HepG2 (cell line): ENCODE measurements around the gene TTBK1. TPM values are rescaled to one million over a fixed set of nuclear protein-coding genes. Genes with fewer than 3 reads are reported as not detected.
A peak's percentile ranks its signal among the peaks of the same experiment; 100 is the strongest.

Experiments
- CREM ChIP-seq, 2 experiments: sonication (generic) in 1 of 2; formaldehyde crosslinking in 1 of 2; IDR thresholded peaks; 2 replicates each; pipeline versions ENCODE4 v1.4.0 to v1.6.1; 2016 to 2020; ENCODE audit warnings: antibody characterized with exemption in 1 of 2, mild to moderate bottlenecking in 1 of 2, missing genetic modification reagents in 1 of 2
- DBP ChIP-seq: sonication (generic); formaldehyde crosslinking; IDR thresholded peaks from 2 replicates; pipeline ENCODE4 v1.4.0; 2020; ENCODE audit warnings: missing genetic modification reagents; ENCODE audit errors: not compliant biosample characterization
- DMAP1 ChIP-seq: IDR thresholded peaks from 2 replicates; pipeline ENCODE4 v1.6.1; 2016
- ELF3 ChIP-seq: IDR thresholded peaks from 2 replicates; pipeline ENCODE4 v1.6.1; 2016; ENCODE audit warnings: missing genetic modification reagents, missing compliant biosample characterization
- GMEB2 ChIP-seq: IDR thresholded peaks from 2 replicates; pipeline ENCODE4 v1.6.1; 2016; ENCODE audit warnings: missing biosample characterization, missing genetic modification reagents, low read depth
- KLF6 ChIP-seq: IDR thresholded peaks from 2 replicates; pipeline ENCODE4 v1.8.0; 2016; ENCODE audit warnings: missing biosample characterization, missing genetic modification reagents
- LCORL ChIP-seq, 2 experiments: fragments of 450-650 bp in 1 of 2; sonication (generic) in 1 of 2; formaldehyde crosslinking in 1 of 2; IDR thresholded peaks; 2 replicates each; pipeline versions ENCODE4 v1.5.0 to v1.6.1; 2017 to 2020; ENCODE audit warnings: antibody characterized with exemption in 1 of 2, missing genetic modification reagents in 1 of 2
- MLLT10 ChIP-seq: sonication (generic); formaldehyde crosslinking; IDR thresholded peaks from 2 replicates; pipeline ENCODE4 v1.4.0; 2020; ENCODE audit warnings: missing genetic modification reagents
- ZNF329 ChIP-seq: sonication (generic); formaldehyde crosslinking; IDR thresholded peaks from 2 replicates; pipeline ENCODE4 v1.9.0; 2021; ENCODE audit warnings: low read depth, mild to moderate bottlenecking, missing genetic modification reagents
- ZNF350 ChIP-seq: sonication (generic); formaldehyde crosslinking; IDR thresholded peaks from 2 replicates; pipeline ENCODE4 v1.4.0; 2020; ENCODE audit warnings: mild to moderate bottlenecking, low read depth, missing genetic modification reagents, borderline replicate concordance
- ZNF614 ChIP-seq: IDR thresholded peaks from 2 replicates; pipeline ENCODE4 v1.6.1; 2018; ENCODE audit warnings: missing biosample characterization, missing genetic modification reagents, inconsistent platforms, borderline replicate concordance
- polyA plus RNA-seq, 8 experiments: library from polyadenylated mRNA; depleted of rRNA in 3 of 8; stranded (reverse) in 7 of 8; unstranded in 1 of 8; fragments of >200 nt; fragmentation: Illumina TruSeq in 4 of 8; extraction: Trizol in 4 of 8; gene quantifications; 2 replicates each; pipeline versions ENCODE4 v1.2.1 to v1.2.3, GENCODE V29; 2011 to 2016; ENCODE audit warnings: low read depth in 4 of 8, missing spikeins in 1 of 8, mixed read lengths in 1 of 8; ENCODE audit not compliant: insufficient read depth in 1 of 8
- total RNA-seq, 5 experiments: library from RNA; depleted of rRNA; stranded (reverse); fragments of >200 nt; fragmentation: Illumina TruSeq; extraction: Trizol; gene quantifications; 2 replicates each; pipeline ENCODE4 v1.2.3, GENCODE V29; 2016; ENCODE audit warnings: low read depth in 1 of 5
- TF ChIP-seq, protein P1 (sequence below): sonication (generic); formaldehyde crosslinking; IDR thresholded peaks from 2 replicates; pipeline ENCODE4 v1.4.0; 2020; ENCODE audit warnings: missing genetic modification reagents, borderline replicate concordance
- TF ChIP-seq, protein P2 (sequence below): IDR thresholded peaks from 2 replicates; pipeline ENCODE4 v1.6.1; 2018; ENCODE audit warnings: missing genetic modification reagents, mild to moderate bottlenecking, missing compliant biosample characterization
- TF ChIP-seq, protein P3 (sequence below): sonication (generic); formaldehyde crosslinking; IDR thresholded peaks from 2 replicates; pipeline ENCODE4 v1.4.0; 2020; ENCODE audit warnings: missing genetic modification reagents, borderline replicate concordance
- TF ChIP-seq, protein P4 (sequence below): sonication (generic); formaldehyde crosslinking; IDR thresholded peaks from 2 replicates; pipeline ENCODE4 v1.8.0; 2022; ENCODE audit warnings: missing genetic modification reagents, mild to moderate bottlenecking, moderate library complexity, borderline replicate concordance

TTBK1 gene
- total and polyA plus RNA-seq, 2 of the 13 experiments (the other 11 are each of a cell fraction or from before 2014, with no cell fraction given), result 0.24 to 0.33 TPM

DNA sequence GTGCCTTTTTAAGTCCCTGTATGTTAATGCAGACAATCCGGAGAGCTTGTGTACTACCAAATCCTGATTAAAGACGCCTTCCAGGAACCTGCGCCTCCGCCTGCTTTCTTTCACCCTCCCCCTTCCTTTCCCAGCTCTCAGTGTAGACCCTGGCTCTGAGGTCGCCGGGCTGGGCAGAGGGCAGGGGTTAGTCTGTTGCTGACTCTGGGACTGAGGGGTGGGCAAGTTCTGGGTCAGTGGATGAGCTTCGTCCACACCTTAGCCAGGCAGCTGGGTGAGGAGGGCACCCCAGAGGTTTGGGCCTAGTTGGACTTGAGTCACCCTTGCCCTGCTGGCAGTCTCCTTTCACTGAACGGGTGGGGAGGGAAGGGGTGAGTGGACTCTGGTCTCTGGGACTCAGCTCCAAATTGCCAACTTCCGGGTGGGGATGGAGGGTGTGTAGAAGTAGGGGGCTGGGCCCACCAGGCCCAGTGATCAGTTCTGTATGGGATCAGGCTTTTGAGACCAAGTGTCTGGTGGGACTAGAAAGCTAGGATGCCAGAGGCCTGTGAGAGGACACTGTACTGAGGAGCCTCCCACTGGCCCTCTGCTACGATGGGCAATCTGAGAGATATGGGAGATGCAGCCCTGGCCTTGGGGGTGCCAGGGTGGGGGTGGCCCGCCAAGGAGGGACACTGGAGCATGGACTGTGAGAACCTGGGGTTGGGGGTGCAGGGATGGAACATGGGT, 33.5 kb downstream of the TTBK1 start (continued):
- TF ChIP-seq, protein P1, sequence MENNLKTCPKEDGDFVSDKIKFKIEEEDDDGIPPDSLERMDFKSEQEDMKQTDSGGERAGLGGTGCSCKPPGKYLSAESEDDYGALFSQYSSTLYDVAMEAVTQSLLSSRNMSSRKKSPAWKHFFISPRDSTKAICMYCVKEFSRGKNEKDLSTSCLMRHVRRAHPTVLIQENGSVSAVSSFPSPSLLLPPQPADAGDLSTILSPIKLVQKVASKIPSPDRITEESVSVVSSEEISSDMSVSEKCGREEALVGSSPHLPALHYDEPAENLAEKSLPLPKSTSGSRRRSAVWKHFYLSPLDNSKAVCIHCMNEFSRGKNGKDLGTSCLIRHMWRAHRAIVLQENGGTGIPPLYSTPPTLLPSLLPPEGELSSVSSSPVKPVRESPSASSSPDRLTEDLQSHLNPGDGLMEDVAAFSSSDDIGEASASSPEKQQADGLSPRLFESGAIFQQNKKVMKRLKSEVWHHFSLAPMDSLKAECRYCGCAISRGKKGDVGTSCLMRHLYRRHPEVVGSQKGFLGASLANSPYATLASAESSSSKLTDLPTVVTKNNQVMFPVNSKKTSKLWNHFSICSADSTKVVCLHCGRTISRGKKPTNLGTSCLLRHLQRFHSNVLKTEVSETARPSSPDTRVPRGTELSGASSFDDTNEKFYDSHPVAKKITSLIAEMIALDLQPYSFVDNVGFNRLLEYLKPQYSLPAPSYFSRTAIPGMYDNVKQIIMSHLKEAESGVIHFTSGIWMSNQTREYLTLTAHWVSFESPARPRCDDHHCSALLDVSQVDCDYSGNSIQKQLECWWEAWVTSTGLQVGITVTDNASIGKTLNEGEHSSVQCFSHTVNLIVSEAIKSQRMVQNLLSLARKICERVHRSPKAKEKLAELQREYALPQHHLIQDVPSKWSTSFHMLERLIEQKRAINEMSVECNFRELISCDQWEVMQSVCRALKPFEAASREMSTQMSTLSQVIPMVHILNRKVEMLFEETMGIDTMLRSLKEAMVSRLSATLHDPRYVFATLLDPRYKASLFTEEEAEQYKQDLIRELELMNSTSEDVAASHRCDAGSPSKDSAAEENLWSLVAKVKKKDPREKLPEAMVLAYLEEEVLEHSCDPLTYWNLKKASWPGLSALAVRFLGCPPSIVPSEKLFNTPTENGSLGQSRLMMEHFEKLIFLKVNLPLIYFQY (CRISPR knock-in tag), result peak; percentile 95
- TF ChIP-seq KLF6 (no peak), ZNF350 (0 out of 2 replicates have a peak, but pooled peaks have one; percentile 60), GMEB2 (CRISPR knock-in tag) (no peak), MLLT10 (no peak), CREM (IDR thresholded peaks at IDR 0.05) (peak; percentile 60; the same call in 1 of the 2 replicates), CREM (CRISPR knock-in tag; IDR thresholded peaks at IDR 0.05) (no peak), ZNF614 (CRISPR knock-in tag) (peak; percentile 77; the same call in 1 of the 2 replicates), ZNF329 (CRISPR knock-in tag) (no peak), DBP (CRISPR knock-in tag) (no peak), DMAP1 (CRISPR knock-in tag) (peak; percentile 65; the same call in 1 of the 2 replicates), LCORL (IDR thresholded peaks at IDR 0.05) (no peak), LCORL (CRISPR knock-in tag; IDR thresholded peaks at IDR 0.05) (peak; percentile 93), ELF3 (CRISPR knock-in tag) (peak; percentile 99)
- TF ChIP-seq, protein P2, sequence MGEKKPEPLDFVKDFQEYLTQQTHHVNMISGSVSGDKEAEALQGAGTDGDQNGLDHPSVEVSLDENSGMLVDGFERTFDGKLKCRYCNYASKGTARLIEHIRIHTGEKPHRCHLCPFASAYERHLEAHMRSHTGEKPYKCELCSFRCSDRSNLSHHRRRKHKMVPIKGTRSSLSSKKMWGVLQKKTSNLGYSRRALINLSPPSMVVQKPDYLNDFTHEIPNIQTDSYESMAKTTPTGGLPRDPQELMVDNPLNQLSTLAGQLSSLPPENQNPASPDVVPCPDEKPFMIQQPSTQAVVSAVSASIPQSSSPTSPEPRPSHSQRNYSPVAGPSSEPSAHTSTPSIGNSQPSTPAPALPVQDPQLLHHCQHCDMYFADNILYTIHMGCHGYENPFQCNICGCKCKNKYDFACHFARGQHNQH (CRISPR knock-in tag), result peak; percentile 51; the same call in 1 of the 2 replicates
- TF ChIP-seq, protein P3, sequence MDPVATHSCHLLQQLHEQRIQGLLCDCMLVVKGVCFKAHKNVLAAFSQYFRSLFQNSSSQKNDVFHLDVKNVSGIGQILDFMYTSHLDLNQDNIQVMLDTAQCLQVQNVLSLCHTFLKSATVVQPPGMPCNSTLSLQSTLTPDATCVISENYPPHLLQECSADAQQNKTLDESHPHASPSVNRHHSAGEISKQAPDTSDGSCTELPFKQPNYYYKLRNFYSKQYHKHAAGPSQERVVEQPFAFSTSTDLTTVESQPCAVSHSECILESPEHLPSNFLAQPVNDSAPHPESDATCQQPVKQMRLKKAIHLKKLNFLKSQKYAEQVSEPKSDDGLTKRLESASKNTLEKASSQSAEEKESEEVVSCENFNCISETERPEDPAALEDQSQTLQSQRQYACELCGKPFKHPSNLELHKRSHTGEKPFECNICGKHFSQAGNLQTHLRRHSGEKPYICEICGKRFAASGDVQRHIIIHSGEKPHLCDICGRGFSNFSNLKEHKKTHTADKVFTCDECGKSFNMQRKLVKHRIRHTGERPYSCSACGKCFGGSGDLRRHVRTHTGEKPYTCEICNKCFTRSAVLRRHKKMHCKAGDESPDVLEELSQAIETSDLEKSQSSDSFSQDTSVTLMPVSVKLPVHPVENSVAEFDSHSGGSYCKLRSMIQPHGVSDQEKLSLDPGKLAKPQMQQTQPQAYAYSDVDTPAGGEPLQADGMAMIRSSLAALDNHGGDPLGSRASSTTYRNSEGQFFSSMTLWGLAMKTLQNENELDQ (CRISPR knock-in tag), result 0 out of 2 replicates have a peak, but pooled peaks have one; percentile 61
- TF ChIP-seq, protein P4, sequence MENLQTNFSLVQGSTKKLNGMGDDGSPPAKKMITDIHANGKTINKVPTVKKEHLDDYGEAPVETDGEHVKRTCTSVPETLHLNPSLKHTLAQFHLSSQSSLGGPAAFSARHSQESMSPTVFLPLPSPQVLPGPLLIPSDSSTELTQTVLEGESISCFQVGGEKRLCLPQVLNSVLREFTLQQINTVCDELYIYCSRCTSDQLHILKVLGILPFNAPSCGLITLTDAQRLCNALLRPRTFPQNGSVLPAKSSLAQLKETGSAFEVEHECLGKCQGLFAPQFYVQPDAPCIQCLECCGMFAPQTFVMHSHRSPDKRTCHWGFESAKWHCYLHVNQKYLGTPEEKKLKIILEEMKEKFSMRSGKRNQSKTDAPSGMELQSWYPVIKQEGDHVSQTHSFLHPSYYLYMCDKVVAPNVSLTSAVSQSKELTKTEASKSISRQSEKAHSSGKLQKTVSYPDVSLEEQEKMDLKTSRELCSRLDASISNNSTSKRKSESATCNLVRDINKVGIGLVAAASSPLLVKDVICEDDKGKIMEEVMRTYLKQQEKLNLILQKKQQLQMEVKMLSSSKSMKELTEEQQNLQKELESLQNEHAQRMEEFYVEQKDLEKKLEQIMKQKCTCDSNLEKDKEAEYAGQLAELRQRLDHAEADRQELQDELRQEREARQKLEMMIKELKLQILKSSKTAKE (CRISPR knock-in tag), result peak; percentile 77
